Measurements from ENCODE around the gene NOL12. TPM values are rescaled to one million over a fixed set of nuclear protein-coding genes. Genes with fewer than 3 reads are reported as not detected.

Gene NOL12
- total RNA-seq, 1 experiment from 2014 or later: 32.9 TPM

DNA sequence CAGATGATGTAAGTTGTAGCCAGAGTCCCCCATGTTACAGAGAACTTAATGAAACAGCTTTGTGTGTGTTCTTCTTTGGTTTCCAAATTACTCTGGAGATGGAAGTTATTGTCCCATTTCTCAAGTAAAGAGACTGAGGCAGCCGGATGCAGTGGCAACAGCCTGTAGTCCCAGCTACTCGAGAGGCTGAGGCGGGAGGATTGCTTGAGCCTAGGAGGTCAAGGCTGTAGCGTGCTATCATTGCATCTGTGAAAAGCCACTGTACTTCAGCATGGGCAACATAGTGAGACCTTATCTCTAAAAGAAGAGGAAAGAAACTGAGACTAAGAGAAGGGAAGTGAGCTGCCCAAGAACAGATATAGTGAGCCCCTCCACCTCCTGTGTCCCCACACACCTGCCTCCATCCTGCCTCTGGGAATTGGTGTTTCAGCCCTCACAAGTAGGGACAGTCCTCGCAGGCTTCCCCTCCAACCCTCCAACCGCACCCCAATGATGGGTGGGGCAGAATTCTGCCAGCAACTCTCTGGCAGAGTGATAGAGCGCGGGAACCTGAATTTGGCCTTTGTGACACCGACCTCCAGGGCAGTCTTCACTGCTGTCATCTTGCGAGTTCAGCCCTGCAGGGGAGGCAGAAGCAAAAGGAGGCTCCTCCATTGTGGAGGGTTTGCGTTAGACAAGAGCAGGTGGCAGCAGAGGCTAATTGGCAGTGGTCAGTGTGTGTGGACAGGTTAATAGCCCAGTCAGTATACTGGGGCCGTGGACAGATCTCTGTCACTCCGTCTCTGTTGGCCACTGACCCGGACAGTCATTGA lies 26.0 kb upstream of the NOL12 start:
- no peaks in the 10 kb centered on the region for H3F3A ChIP-seq (ENCODE audit: low read length, unreplicated experiment)
- H3K27me3 ChIP-seq (ENCODE audit: low read length): no peaks in the 10 kb centered on the region
- H3K9ac ChIP-seq (ENCODE audit: low read length): peak overlapping the region; percentile 55; the same call in 1 of the 2 replicates
- ATAC-seq (no peak), DNase-seq (no peak)
- TF ChIP-seq, protein P1, sequence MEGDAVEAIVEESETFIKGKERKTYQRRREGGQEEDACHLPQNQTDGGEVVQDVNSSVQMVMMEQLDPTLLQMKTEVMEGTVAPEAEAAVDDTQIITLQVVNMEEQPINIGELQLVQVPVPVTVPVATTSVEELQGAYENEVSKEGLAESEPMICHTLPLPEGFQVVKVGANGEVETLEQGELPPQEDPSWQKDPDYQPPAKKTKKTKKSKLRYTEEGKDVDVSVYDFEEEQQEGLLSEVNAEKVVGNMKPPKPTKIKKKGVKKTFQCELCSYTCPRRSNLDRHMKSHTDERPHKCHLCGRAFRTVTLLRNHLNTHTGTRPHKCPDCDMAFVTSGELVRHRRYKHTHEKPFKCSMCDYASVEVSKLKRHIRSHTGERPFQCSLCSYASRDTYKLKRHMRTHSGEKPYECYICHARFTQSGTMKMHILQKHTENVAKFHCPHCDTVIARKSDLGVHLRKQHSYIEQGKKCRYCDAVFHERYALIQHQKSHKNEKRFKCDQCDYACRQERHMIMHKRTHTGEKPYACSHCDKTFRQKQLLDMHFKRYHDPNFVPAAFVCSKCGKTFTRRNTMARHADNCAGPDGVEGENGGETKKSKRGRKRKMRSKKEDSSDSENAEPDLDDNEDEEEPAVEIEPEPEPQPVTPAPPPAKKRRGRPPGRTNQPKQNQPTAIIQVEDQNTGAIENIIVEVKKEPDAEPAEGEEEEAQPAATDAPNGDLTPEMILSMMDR (conservative IDR thresholded peaks at IDR 0.05; ENCODE audit: low read depth, low read length): no peak
- no peak for TF ChIP-seq EZH2phosphoT487 (IDR thresholded peaks at IDR 0.05; ENCODE audit: borderline replicate concordance, low read length)
- TF ChIP-seq EZH2 (IDR thresholded peaks at IDR 0.05; ENCODE audit: low read length, unreplicated experiment): no peak
- peaks cover 26% of the 10 kb centered on the region for H3K4me1 ChIP-seq (ENCODE audit: insufficient read depth, low read length)
- H3K36me3 ChIP-seq (ENCODE audit: low read depth, low read length): no peaks in the 10 kb centered on the region
- no TSS peak for BruUV-seq (replicated peaks)
- peaks cover 19% of the 10 kb centered on the region for H4K20me1 ChIP-seq (ENCODE audit: low read length)
- H3K4me3 ChIP-seq (ENCODE audit: low read length): peak overlapping the region; percentile 88
- no peaks in the 10 kb centered on the region for H3K9me3 ChIP-seq (ENCODE audit: low read length)
- no peak overlapping the region for H3K27ac ChIP-seq (ENCODE audit: low read length)
- ChIA-PET POLR2A (ENCODE audit: unreplicated experiment) (interaction anchor here (0.6 to 1.4 kb wide), 2 partner anchors 17 to 26 kb away, joined by 3 to 4 read pairs; partner anchors contain the start of gene NOL12), CTCF (interaction anchor here (0.8 to 1.5 kb wide), 2 partner anchors 21 to 121 kb away, joined by 3 to 6 read pairs; no protein-coding TSS in a partner anchor)
- H3K9me2 ChIP-seq (replicated peaks; ENCODE audit: low read length): no peaks in the 10 kb centered on the region
- H3K79me2 ChIP-seq (ENCODE audit: low read length): peaks cover 54% of the 10 kb centered on the region
- no peak overlapping the region for H2AFZ ChIP-seq (ENCODE audit: low read length)
- H3K4me2 ChIP-seq (ENCODE audit: low read length): peak overlapping the region; percentile 94
- intact Hi-C loops (cut with micrococcal nuclease): loop anchor here (2.0 kb wide), 1 partner anchor 15 kb away; the partner anchor contains the start of gene LGALS1

DNA sequence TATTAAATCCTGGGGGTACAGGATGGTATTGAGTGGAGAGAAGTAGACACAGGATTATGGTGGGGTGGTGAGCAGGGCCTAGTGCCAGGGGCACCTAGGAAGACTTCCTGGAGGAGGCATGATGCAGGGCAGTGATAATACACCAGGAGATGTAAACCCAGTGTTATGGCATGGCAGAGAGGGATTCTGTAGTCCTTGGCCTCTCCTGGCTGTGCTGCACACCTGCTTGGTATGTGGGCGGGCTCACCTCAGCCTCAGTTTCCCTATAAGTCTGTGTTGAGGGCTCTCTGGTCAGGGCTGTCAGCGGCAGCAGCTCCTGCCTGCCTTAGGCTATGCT lies 25.5 kb upstream of the NOL12 start:
- no peak for TF ChIP-seq EZH2 (IDR thresholded peaks at IDR 0.05; ENCODE audit: low read length, unreplicated experiment)
- intact Hi-C loops (cut with micrococcal nuclease): loop anchor here (2.0 kb wide), 1 partner anchor 14 kb away; the partner anchor contains the start of gene LGALS1
- no TSS peak for BruUV-seq (replicated peaks)
- Histone ChIP-seq H3K9ac (ENCODE audit: low read length) (no peak overlapping the region), H4K20me1 (ENCODE audit: low read length) (peaks cover 19% of the 10 kb centered on the region), H3K27me3 (ENCODE audit: low read length) (no peaks in the 10 kb centered on the region), H3K9me2 (replicated peaks; ENCODE audit: low read length) (no peaks in the 10 kb centered on the region), H3K4me3 (ENCODE audit: low read length) (peak overlapping the region; percentile 88), H3K27ac (ENCODE audit: low read length) (no peak overlapping the region), H3K79me2 (ENCODE audit: low read length) (peaks cover 56% of the 10 kb centered on the region), H3K4me2 (ENCODE audit: low read length) (peak overlapping the region; percentile 94), H3K36me3 (ENCODE audit: low read depth, low read length) (no peaks in the 10 kb centered on the region; the same call in 1 of the 2 replicates), H3F3A (ENCODE audit: low read length, unreplicated experiment) (no peaks in the 10 kb centered on the region), H3K4me1 (ENCODE audit: insufficient read depth, low read length) (peaks cover 26% of the 10 kb centered on the region), H2AFZ (ENCODE audit: low read length) (no peak overlapping the region), H3K9me3 (ENCODE audit: low read length) (no peaks in the 10 kb centered on the region)
- ChIA-PET CTCF (interaction anchor here (0.8 to 1.5 kb wide), 3 partner anchors 15 to 121 kb away, joined by 3 to 6 read pairs (median 4); partner anchors contain the start of gene LGALS1), POLR2A (ENCODE audit: unreplicated experiment) (interaction anchor here (0.6 to 0.7 kb wide), 2 partner anchors 15 to 25 kb away, joined by 3 to 4 read pairs; partner anchors contain the start of genes LGALS1 and NOL12)
- no peak for DNase-seq
- ATAC-seq: no peak

DNA sequence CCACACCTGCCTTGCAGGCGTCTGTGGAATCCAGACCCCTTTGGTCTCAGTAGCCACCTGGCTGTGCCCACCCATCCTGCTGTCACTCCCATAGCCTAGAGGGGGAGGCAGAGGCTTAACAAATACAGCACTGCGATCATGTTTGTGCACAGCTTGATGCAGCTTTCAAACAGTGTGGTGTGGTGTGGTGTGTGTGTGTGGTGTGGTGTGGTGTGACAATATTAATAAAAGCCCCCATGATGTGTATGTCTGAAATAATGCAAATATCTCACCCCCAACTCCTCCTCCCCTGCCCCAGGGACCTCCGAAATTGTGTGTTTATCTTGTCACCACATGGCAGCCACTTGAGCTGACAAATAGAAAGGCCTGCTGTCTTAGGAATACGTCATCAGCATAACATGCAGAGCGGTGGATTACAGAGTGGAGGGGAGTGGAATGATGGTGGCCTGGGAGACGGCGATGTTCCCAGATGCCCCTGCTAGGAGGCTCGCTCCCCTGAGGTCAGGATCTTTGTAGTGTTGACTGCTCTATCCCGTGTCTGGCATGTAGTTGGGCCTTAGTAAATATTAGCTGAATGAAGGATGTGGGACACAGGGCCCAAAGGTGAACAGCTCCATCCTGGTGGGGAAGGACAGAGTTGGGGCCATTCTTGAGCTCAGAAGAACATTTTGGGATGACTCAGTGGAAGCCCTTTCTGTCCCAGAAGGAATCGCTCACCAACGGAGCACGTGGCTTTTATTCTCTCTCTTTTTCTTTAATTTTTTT lies 24.8 kb upstream of the NOL12 start:
- H3K79me2 ChIP-seq (ENCODE audit: low read length): peaks cover 61% of the 10 kb centered on the region
- peaks cover 19% of the 10 kb centered on the region for H4K20me1 ChIP-seq (ENCODE audit: low read length)
- no peaks in the 10 kb centered on the region for H3K9me2 ChIP-seq (replicated peaks; ENCODE audit: low read length)
- ChIA-PET POLR2A (ENCODE audit: unreplicated experiment) (interaction anchor here (0.7 kb wide), 1 partner anchor 14 kb away, joined by 4 read pairs; the partner anchor contains the start of gene LGALS1), CTCF (interaction anchor here (0.8 to 1.5 kb wide), 4 partner anchors 13 to 120 kb away, joined by 3 to 6 read pairs (median 4); partner anchors contain the start of gene LGALS1)
- peaks cover 26% of the 10 kb centered on the region for H3K4me1 ChIP-seq (ENCODE audit: insufficient read depth, low read length)
- H3K36me3 ChIP-seq (ENCODE audit: low read depth, low read length): no peaks in the 10 kb centered on the region; the same call in 1 of the 2 replicates
- no peaks in the 10 kb centered on the region for H3K27me3 ChIP-seq (ENCODE audit: low read length)
- H2AFZ ChIP-seq (ENCODE audit: low read length): no peak overlapping the region
- no TSS peak for BruUV-seq (replicated peaks)
- no peaks in the 10 kb centered on the region for H3K9me3 ChIP-seq (ENCODE audit: low read length)
- peak overlapping the region; percentile 88 for H3K4me3 ChIP-seq (ENCODE audit: low read length)
- no peak for ATAC-seq
- H3K4me2 ChIP-seq (ENCODE audit: low read length): peak overlapping the region; percentile 94
- peak; percentile 35 for DNase-seq
- no peak overlapping the region for H3K9ac ChIP-seq (ENCODE audit: low read length)
- H3K27ac ChIP-seq (ENCODE audit: low read length): no peak overlapping the region
- no peaks in the 10 kb centered on the region for H3F3A ChIP-seq (ENCODE audit: low read length, unreplicated experiment)
- intact Hi-C loops (cut with micrococcal nuclease): loop anchor here (2.0 kb wide), 1 partner anchor 13 kb away; the partner anchor contains the start of gene LGALS1
- TF ChIP-seq EZH2phosphoT487 (IDR thresholded peaks at IDR 0.05; ENCODE audit: borderline replicate concordance, low read length) (no peak), EZH2 (IDR thresholded peaks at IDR 0.05; ENCODE audit: low read length, unreplicated experiment) (no peak)
- TF ChIP-seq, protein P1 (conservative IDR thresholded peaks at IDR 0.05; ENCODE audit: low read depth, low read length): peak; percentile 54

All from PC-3 (cell line).